ENCODE results near the gene TPM4.

Gene TPM4

DNA sequence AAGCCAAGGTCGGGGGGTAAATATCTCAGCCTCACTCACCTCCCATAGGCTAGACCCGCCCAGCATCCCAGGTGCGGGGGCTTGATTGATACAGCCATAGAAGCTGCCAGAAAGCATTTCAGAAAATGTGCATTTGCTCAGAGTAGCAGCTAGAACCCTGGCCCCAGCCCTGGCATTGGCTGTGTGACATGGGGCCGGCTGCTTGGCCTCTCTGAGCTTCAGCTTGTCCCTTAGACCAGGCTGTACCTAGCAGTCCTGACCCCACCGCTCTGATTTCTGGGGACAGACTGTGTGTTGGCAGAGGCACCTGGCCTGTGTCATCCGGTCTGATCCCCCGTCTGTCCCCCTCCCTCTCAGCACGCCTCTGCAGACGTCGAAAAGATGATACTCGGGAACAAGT, 50.8 kb downstream of the TPM4 start:
- DNase-seq (ENCODE audit: low spot score), result no peak

DNA sequence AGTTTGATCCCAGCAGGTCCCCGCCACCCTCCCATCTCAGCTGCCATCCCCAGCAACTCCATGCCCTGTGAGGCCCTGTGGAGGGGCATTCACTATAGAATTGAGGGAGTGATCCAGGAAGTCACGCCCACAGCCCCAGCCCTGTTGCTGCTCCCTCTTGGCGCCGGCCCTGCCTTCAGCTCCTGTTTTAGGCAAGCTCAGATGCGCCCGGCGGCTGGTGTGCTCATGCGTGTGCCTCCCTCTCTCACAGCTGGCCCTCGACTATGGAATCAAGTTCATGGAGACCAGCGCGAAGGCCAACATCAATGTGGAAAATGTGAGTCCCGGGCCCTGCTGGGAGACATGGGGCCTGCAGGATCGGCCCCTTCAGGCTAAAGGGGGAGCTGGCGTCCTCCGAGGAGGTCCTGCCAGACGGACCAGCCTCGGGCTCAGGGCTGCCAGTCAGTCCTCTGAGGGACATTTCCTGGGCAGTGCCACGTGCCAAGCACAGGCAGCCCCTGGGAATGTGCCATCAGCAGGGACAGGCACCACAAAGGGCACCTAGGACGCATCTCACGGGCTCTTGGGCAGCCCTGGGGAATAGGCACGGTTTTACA, 51.6 kb downstream of the TPM4 start:
- no peak for DNase-seq (ENCODE audit: low spot score)

DNA sequence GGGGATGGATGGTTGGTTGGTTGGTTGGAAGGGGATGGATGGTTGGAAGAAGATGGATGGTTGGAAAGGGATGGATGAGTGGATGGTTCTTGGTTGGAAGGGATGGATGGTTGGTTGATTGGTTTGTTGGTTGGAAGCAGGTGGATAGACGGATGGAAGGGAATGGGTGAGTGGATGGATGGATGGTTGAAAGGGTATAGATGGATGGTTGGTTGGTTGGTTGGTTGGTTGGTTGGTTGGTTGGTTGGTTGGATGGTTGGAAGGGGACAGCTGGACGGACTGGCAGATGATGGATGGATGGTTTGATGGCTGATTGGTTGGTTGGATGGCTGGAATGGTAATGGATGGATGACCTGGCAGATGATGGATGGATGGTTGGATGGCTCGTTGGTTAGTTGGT, 55.4 kb downstream of the TPM4 start:
- no peak for DNase-seq (ENCODE audit: low spot score)

DNA sequence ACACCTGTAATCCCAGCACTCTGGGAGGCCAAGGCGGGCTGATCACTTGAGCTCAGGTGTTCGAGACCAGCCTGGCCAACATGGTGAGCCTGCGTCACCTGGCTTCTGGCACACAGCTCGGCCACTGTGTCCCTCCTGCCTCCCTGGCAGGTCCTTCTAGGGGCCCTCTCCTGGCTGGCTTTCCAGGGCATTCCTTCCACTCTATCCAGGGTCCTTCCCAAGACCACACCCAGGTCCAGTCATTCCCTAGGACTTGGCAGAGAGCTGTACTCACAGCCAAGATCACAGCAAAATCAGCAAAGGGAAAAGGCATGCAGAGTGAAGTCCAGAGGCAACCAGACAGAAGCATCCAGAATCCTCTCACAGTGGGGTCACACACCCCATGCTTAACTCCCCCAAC, 57.5 kb downstream of the TPM4 start:
- DNase-seq (ENCODE audit: low spot score), result no peak

DNA sequence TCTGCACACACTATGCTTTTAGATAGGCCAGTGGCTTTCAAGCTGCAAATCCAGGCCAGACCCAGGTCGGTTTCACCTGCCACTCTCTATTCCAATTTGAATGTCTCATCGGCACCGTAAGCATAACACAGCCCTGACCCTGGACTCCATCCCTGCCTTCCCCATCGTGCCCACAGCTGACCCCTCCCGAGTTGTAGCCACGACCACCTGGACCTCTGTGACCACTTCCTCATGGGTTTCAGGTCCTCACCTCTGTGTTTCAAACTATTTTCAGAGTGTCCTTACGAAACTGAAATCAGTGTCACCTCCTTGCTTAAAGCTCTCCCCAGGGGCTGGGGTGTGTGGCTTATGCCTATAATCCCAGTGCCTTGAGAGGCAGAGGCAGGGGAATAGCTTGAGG, 58.2 kb downstream of the TPM4 start:
- no peak for DNase-seq (ENCODE audit: low spot score)

- DNase-seq (ENCODE audit: low spot score), result no peak
Measured at GRCh38 chr19:16135430-16136127, 59.3 kb downstream of the TPM4 start.

DNA sequence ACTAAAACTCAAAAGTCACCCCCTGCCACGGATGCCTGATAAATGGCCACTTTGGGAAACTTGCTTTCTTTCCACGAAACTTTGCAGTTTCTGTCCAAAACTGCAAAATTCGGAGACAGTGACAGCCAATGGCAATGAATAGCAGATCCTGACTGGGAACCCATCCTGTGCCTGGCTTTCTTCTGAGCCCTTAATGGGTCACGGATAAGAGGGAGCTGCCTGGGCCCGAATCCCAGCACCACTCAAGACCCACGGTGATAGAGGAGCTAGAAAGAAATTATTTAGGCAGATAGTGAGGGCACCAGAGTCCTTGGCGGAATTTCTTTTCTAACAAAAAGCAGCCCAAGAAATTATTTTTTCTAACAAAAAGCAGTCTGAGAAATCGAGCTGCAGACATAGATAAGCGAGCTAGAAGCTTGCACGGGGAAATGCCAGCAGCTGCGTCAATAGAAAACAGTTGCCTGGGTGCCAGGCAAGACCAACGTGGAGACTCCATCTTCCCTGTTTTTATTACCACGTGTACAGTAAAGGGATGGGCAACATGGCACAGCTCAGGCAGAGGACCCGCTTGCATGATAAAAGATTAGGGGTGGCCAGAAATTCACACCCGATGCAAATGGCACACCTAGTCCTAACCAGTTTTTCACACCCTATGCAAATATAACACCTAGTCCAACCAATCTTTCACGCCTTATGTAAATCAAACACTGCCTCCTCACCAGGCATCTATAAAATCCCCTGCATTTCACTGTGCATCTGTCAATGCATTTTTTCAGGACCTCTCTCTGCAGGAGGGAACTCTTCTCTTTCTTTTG, 60.1 kb downstream of the TPM4 start:
- DNase-seq (ENCODE audit: low spot score), result no peak

DNA sequence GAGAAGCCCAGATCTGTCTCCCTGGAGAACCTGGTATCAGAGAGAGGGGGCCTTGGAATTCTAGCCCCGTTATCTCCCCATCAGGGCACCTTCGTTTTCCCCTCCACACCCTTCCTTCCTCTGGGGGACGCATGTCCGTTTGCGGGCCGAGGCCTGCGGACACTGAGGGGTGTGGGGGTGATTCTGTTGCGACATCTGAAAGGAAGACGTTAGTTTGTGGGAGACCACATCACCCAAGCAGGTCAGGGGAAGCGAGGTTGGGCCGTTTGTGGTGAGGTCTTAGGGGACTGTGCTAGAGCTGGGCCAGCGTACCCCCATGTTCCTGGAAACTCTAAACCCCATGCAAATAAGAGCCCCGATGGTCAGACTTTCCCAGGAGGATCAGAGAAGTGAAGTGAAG, 63.5 kb downstream of the TPM4 start:
- no peak for DNase-seq (ENCODE audit: low spot score)

DNA sequence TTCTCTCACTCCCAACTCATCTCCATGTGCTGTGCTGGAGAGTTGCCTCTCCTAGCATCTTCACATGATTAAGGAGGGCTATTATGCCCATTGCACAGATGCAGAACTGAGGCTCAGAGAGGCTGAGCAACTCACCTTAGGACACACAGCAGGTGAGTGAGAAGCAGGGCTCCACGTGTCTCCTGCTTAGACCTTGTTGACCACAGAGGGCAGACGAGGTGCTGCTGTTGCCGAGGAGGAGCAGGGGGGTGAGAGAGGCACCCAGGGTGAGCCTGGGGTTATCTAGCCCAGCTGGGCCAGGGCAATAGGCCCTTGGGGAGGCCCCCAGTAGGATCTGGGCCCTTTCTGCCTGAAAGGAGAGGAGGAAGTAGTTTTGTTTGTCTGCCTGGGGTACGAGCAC, 64.7 kb downstream of the TPM4 start:
- no peak for DNase-seq (ENCODE audit: low spot score)

DNA sequence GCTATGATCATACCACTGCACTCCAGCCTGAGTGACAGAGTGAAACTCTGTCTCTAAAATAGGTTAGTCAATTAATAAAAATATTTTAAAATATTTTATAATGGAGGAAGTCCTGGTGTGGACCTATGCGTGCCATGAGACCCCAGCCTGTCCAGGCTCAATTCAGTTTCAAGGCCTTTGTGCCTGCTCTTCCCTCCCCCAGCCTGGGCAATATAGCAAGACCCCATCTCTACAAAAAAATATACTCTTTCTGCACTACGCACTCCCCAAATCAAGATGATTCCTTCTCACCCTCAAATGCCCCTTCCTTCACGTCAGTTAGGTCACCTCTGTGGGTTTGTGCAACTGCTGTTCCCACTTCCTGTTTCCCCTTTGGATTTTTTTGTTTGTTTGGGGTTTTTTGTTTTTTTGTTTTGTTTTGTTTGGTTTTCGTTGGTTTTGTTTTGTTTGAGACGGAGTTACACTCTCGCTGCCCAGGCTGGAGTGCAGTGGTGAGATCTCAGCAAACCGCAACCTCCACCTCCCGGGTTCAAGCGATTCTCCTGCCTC, 65.8 kb downstream of the TPM4 start:
- no peak for DNase-seq (ENCODE audit: low spot score)

- peak; percentile 85 for DNase-seq (ENCODE audit: low spot score)
Measured at GRCh38 chr19:16143399-16144215, 67.3 kb downstream of the TPM4 start, which contains the start of gene HSH2D. Gene HSH2D (plus strand): TSS chr19:16143685. CDS start chr19:16148751, 5,066 bp downstream.

- DNase-seq (ENCODE audit: low spot score), result no peak
Measured at GRCh38 chr19:16144216-16144581, 67.9 kb downstream of the TPM4 start.

DNA sequence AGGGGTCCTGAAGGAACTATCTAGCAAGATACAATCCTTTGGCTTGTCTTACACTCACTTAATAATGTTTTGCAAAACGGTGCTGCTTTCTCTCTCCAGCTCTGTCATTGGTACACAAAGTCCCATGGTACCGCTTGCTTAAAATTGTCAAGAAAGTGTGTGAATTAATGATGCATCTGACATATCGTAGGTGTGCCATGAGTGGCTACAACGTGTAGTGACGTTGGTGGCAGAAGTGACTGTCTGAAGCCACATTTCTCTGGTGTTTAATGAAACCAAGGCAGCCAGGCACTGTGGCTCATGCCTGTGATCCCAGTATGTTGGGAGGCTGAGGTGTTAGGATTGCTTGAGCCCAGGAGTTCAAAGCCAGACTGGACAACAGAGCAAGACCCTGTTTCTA, 69.8 kb downstream of the TPM4 start:
- no peak for DNase-seq (ENCODE audit: low spot score)

- DNase-seq (ENCODE audit: low spot score), result no peak
Measured at GRCh38 chr19:16148443-16149229, 72.3 kb downstream of the TPM4 start.
